ENCODE data around the gene MFSD2B.
"Not testable (repeated sequence)": the region's sequence is repeated elsewhere in the genome, so short reads cannot be mapped to it uniquely, and the experiment has no call there.

MFSD2B gene, protein sequence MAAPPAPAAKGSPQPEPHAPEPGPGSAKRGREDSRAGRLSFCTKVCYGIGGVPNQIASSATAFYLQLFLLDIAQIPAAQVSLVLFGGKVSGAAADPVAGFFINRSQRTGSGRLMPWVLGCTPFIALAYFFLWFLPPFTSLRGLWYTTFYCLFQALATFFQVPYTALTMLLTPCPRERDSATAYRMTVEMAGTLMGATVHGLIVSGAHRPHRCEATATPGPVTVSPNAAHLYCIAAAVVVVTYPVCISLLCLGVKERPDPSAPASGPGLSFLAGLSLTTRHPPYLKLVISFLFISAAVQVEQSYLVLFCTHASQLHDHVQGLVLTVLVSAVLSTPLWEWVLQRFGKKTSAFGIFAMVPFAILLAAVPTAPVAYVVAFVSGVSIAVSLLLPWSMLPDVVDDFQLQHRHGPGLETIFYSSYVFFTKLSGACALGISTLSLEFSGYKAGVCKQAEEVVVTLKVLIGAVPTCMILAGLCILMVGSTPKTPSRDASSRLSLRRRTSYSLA

DNA sequence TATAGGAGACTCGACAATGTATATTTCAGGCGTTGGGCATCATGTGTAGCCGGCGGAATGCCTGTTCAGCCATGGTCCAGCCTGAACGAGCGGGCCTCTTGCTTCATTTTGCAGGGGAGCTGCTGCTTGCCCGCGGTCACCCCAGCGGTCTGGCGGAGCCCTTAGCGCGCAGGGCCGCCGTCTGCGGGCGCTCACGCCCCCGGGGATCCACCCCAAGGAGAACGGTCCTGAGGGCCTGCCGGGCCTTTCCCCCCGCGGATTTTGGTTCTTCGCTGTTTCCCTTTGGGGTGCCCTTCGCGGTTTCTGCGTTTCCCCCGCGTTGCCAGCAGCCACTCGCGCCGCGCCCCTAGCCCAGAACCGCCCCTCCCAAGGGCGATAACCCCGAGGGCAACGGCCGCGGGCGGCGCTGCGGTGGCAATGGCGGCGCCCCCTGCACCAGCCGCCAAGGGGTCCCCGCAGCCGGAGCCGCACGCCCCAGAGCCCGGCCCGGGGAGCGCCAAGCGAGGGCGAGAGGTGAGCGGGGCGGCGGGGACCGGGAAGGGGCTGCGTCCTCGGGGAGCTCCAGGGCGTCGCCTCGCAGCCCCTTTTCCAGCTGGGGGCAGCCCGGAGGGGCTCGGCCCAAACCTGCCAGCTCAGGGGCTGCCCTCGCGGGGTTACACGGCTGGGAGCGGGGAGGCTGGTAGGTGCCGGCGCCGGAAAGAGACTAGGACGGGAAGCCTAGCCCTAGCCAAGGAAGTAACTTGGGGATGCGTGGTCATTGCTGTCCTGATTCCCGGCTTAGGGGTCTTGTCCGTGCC is at the start of gene MFSD2B:
Gene MFSD2B, plus strand, starts transcription at position 406 of the 797 bp plus-strand sequence. Its CDS starts 12 bp downstream, at position 418.
- no peak for DNase-seq (ENCODE audit: low read depth)

DNA sequence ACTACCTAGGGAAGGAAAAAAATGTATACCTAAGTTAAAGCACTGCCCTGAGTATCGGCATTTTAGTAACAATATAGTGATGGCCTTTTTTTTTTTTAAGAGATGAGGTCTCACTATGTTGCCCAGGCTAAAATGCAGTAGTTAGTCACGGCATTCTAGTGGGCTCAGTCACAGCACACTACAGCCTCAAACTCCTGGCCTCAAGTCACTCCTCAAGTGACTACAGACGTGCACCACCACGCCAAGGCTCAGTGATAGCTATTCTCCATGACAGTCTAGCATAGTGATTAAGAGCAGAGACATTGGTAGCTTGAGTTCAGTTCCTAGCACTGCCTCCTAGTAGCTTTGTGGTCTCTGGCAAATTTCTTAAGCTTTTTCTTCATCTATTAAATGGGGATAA is 42.0 kb upstream of the MFSD2B start:
- DNase-seq (ENCODE audit: low read depth): no peak

DNA sequence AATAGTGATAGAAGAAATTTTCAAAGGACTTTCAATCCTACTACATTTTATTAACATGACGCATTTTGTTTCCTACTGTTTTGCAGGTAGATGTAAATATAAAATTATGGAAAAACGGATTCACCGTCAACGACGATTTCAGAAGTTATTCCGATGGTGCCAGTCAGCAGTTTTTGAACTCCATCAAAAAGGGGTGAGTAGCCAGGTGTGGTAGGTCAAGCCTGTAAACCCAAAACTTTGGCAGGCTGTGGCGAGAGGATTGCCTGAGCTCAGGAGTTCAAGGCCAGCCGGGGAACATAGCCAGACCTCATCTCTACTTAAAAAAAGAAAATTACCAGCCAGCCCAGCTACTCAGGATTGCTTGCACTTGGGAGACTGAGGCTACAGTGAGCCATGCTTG is 33.0 kb upstream of the MFSD2B start:
- DNase-seq (ENCODE audit: low read depth): no peak

DNA sequence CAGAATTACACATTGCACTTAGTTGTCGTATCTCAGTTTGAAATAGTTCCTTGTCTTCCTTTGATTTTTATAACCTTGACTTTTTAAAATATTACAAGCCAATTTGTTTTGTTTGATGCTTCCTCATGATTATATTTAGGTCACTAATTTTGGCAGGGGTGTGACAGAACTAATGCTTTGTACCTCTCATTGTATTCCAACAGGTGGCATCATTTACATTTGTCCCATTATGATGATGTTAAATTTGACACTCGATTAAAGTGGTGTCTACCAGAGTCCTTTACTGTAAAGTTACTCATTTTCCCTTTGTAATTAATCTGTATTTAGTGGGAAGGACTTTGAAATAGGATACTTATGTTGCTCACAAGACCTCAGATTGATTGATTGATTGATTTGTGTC is 21.5 kb upstream of the MFSD2B start:
- no peak for DNase-seq (ENCODE audit: low read depth)

DNA sequence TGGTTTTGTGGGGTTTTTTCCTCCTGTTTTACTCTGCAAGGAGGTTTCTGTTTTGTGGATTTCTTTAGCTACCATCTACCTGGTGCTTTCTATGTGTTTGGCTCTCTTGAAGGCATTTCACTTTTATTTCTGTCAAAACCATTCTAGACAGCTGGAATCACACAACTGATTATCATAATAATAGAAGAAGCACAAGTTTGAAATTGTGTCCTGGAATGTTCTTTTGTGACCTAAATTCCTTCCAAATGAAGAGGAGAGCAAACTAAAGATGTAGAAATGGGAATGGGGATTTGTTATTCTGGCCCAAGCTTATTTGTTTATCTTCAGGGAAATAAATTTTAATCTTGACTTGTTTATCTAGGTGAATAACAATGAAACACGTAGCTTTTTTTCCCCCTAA is 17.0 kb upstream of the MFSD2B start:
- DNase-seq (ENCODE audit: low read depth): no peak

DNA sequence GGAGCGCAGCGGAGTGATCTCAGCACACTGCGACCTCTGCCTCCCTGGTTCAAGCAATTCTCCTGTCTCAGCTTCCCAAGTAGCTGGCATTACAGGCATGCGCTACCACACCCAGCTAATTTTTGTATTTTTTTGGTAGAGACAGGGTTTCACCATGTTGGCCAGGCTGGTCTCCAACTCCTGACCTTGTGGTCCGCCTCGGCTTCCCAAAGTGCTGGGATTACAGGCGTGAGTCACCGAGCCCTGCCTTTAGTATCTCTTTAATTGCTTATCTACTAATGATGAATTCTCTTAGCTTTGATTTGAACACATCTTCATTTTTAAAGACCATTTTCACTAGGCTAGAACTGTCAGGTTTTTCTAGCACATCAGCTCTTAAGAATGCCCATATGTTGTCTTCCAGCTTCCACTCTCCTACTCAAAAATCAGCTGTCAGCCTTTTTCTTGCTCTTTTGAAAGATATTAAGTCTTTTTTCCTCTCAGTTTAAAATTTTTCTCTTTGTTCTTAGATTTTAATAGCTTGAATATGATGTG is 16.1 kb upstream of the MFSD2B start:
- DNase-seq (ENCODE audit: low read depth): no peak

DNA sequence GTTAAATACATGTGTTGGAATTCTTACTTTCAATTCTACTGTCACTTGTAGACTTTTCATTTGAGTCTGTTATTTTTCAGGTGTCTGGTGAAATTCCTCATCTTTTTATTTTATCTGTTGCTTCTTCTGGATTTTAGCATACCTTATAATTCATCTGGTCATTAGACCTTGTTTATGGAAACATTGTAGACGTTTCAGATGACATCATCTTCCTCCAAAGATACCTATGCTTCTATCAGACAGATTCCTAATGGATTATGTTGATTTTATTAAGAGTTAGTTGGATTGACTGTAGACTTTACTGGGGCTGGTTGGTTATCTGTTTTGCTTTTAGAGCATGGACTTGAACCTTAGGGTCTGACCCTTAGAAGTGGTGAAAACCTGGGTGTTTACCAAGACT is 15.3 kb upstream of the MFSD2B start:
- no peak for DNase-seq (ENCODE audit: low read depth)

DNA sequence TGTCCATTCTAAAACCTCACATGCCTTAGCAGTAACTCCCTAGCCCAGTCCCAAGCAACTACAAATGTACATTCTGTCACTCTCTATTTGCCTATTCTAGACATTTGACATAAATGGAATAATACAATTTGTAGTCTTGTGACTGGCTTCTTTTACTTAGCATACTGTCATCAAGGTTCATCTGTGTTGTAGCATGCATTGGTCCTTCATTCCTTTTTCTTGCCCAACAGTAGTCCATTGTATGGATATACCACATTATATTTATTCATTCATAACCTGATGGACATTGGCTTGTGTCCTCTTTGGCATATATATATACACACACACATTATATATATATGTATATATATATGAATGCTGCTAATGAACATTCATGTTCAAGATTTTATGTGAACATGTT is 2.2 kb upstream of the MFSD2B start:
- no peak for DNase-seq (ENCODE audit: low read depth)

DNA sequence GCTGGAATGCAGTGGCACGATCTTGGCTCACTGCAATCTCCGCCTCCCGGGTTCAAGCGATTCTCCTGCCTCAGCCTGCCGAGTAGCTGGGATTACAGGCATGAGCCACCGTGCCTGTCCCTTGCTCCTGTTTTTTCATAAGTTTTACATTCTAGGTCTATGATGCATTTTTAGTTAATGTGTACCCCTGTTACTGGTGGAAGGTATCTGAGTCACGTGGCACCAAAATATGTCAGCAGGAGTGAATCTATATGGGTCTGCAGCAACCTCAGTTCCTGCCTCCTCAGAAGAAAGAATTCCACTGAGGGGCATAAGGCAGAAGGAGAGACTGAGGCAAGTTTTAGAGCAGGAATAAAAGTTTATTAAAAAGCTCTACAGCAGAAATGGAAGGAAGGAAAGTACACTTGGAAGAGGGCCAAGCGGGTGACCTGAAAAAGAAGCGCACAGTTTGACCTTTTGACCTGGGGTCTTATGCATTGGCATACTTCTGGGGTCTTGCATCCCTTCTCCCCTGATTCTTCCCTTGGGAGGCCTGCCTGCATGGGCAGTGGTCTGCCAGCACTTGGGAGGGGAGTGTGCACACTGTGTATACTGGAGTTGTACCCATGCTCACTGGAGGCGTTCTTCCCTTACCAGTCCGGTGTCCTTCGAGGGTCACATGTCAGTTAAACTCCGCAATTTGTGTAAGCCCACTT is 1.1 kb upstream of the MFSD2B start:
- DNase-seq (ENCODE audit: low read depth): no peak

DNA sequence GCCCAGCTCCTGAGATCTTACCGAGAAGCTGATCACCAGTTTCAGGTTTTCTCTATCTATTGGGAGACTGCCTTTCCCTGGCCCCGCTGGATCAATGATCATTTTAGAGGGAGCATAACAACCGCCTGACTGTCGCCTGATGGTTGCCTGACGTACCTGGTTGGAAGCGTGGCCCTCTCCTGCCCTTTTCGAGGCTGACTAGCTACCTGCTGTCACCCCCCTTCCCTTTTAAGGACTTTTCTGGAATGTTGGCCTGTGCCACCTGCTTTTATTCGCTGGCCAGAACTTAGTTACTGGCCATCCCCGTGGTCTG is 562 bp upstream of the MFSD2B start:
- no peak for DNase-seq (ENCODE audit: low read depth)

DNA sequence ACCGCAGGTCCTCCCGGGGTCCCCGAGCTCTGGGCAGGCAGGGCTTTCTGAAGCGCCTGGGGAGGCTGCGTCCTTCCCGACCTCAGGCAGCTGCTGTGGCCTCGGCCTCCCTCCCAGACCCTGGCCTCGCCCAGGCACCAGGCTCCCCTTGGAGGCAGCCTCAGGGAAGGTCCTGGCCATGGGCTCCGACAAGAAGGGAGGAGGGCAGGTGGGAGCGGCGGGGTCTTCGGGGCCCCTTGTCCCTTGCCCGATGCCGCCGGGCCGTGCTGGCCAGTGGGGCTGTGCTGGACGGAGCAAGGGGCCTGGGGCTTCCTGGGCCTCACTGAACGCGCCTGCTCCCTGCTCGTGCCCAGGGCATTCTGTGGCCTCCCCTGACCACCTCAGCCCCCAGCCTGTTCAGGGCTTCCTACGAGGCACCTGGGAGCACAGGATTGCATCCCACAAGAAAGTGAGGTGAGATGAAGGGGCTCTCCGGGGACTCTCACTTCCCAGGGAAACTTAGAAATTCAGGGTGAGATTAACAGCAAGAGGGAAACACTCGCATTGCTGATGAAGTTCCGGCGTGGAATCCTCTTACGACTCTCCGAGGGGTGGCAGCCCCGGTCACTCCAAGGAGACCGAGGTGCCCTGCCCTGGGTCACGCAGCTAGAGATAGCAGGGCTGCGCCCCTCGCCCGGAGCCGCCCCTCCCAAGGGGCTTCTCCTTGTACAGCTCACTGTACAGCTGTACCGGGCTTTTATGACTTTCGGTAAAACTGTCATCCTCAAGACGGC is 778 bp downstream of the MFSD2B start:
- DNase-seq (ENCODE audit: low read depth): no peak

DNA sequence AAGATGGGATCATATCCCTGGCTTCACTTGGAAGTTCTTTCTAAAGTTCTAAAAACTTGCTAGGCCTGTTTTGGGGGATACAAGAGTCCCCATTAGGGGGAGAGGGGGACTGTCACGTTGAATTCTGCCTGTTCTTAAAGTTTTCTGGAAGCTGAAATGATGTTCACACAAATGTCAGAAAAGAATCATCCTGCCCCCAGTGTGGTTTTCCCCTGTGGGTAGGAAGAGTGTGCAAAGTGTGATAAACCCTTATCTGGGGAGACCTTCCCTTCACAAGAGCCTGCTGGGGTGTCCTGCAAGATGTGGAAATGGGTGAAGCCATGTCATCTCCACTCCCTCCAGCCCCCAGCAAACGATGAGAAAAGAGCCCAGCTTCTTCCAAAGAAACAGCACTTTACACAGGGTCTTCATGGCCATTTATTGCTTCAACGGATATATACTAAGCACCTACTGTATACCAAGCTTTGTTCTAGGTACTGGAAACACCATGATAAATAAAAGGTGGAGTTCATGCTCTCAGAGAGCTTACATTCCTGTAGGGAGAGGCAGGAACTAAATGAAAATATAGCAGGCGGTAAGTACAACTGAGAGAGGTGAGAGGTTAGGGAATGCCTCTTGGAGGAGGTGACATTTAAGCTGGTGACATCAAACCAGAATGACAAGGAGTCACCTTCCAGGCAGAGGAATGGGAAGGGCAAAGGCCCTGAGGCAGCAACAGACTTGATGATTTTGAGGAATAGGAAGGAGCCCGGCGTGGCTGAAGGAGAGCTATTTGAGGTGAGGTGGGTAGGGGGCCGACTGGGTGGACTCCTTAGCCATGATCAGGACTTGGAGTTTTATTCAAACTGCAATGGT is 1.6 kb downstream of the MFSD2B start:
- DNase-seq (ENCODE audit: low read depth): no peak

DNA sequence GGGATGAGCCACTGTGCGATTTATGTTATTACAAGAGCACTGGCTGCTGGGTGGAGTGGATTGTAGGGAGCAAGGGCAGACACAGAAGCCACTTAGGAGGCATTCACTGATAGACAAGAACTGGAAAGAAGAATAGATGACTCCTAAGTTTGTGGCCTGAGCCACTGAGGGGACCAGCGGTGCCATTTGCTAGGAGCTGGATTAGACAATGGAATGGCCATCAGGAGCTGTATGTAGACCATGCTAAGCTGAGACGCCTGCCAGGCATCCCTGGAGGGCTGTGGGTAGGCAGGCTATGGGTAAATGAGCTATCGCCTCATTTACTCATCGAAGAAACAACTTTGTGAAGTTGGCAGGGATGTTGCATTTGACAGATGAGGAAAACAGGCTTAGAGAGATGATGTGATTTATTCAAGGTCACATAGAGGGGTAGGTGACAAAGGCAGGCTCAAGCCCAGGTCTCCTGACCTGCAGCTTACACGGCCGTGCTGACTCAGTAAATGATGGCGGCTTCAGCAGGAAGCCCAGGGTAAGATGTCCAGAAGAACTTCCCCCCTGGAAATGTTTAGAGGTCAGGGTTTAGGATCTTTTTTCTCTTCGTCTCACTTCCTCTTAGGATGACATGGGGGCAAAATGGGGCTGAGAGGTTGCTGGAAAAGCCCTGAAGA is 2.8 kb downstream of the MFSD2B start:
- DNase-seq (ENCODE audit: low read depth): no peak

DNA sequence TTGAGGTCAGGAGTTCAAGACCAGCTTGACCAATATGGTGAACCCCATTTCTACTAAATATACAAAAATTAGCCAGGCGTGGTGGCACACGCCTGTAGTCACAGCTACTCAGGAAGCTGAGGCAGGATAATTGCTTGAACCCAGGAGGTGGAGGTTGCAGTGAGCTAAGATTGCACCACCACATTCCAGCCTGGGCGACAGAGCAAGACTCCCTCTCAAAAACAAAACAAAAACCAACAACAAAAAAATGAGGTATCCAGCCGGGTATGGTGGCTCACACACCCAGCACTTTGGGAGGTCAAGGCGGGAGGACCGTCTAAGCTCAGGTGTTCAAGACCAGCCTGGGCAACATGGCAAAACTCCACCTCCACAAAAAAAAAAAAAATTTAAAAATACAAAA is 5.0 kb downstream of the MFSD2B start:
- not testable (repeated sequence) for DNase-seq (ENCODE audit: low read depth)

DNA sequence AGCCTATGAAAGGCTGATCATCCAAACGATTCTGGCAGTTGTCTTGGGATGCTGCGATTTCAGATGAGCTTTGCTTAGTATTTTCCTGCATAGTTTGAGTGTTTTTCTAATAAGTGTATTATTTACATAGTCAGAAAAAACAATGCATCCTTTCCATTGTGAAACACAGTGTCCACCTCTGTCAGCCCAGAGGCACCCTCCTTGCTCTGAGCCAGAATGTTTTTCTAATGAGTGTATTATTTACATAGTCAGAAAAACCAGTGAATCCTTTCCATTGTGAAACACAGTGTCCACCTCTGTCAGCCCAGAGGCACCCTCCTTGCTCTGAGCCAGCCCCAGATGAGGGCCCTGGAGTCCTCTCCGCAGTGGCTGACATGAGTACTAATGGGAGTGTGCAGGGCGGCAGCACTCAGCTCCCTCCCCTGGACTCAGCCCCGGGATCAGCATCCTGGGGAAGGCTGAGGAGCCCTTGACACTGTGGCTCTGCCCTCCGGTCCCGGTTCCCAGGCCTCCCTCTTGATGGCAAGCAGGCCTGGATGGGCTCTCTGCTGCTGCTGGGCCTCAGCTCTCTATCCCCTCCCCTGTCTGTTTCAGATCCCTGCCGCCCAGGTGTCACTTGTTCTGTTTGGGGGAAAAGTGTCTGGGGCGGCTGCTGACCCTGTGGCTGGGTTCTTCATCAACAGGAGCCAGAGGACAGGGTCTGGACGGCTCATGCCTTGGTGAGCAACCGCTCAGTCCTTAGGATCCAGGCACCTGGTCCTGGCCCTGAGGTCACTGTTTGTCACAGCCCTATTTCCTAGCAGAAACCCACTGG is 5.9 kb downstream of the MFSD2B start:
- peak; percentile 43 for DNase-seq (ENCODE audit: low read depth)

DNA sequence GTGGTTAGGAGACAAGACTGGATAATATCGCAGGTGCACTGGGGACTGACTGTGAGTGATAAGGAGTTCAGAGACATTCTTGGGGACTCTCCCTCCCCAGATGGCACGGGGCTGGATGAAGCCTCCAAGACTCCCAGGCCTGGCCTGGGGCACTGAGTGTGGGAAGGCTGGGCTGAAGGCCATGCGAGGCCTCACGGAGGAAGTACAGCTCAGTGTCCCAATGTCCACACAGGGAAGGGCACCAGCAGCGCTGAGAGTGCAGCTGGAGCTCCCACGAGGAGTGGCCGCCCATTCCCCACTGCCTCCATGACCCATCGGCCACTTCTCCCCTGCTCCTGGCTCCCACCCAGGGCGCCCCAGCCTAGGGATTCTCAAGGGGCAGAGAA is 6.5 kb downstream of the MFSD2B start:
- DNase-seq (ENCODE audit: low read depth): no peak

DNA sequence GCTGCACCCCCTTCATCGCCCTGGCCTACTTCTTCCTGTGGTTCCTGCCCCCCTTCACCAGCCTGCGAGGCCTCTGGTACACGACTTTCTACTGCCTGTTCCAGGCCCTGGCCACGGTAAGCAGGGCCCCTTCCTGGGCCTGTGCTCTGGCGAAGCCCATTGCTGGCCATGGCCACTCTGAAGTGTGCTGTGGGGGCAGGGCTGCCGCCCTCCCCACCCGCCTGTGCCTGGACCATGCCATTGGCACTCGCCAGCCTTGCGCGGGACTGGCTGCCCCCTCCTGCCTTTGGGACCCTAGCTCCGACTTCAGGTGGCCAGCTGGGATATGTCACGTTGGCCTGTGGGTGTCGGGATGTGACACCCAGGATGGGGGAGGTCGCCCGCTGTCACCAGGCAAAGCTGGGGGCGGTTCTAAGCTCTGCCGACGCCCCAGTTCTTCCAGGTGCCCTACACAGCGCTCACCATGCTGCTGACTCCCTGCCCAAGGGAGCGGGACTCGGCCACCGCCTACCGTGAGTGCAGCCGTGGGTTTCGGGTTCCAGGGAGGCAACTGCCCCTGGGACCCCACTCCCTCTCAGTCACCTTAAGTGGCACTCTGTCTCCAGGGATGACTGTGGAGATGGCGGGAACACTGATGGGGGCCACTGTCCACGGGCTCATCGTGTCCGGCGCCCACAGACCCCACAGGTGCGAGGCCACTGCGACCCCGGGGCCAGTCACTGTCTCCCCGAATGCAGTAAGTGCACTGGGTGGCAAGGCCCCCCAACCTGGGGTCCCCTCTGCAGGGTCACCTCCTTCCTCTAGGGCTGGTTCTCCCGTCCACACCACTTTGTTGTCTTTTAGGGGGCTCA is 7.2 kb downstream of the MFSD2B start:
- DNase-seq (ENCODE audit: low read depth): no peak

DNA sequence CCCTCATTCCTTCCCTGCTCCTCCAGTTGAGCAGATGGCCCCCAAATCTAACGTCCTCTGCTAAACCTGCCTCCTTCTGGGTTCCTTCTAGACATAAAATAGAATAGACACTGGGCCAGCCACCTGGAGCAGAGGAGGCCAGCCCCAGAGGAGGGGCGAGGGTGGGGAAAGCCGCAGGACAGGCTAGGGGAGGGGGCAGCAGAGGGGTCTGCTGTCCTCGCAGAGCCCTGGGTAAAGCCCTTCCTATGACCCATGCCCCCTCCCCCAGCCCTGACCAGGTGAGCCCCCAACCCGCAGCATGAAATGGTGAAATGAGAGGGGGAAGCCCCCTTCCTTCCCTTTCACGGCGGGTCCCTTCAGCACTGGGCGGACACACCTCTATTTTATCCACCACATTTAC is 7.8 kb downstream of the MFSD2B start:
- DNase-seq (ENCODE audit: low read depth): no peak
